ENCODE measurements around the gene LAMP2. TPM values are rescaled to one million over a fixed set of nuclear protein-coding genes. Genes with fewer than 3 reads are reported as not detected.

The LAMP2 gene
- total RNA-seq, 1 experiment from 2014 or later, result 41.1 TPM

DNA sequence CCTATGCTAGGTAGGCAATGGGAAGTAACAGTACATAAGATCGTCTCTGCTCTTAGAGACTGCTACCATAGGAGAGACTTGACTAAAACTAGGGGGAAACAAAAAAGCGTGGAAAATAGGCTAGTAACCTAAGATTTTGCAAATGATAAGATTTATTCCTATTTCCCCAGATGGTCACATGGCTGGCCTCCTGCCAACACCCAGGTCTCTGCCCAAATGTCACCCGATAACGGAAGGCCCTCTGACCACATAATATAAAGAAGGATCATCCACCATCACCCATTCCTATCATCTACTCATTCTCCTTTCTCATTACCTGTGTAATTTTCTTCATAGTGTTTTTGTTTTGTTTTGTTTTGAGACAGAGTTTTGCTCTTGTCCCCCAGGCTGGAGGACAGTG is 4.7 kb downstream of the LAMP2 start:
- Histone ChIP-seq H3K4me2 (ENCODE audit: low read length) (no peak overlapping the region), H4K20me1 (ENCODE audit: insufficient read depth) (no peaks in the 10 kb centered on the region), H3K4me3 (replicated peaks in 1 of 2; ENCODE audit: low read depth in 1 of 2, low read length in 2 of 2) (no peak overlapping the region), H3K9me3 (ENCODE audit: control insufficient read depth in 1 of 2, insufficient read depth in 1 of 2, low read depth in 1 of 2, low read length in 2 of 2) (no peaks in the 10 kb centered on the region), H3K79me2 (ENCODE audit: insufficient read depth, low read length) (peaks cover 31% of the 10 kb centered on the region), H3K4me1 (ENCODE audit: control insufficient read depth in 1 of 2, insufficient read depth in 2 of 2, low read length in 2 of 2) (peaks cover 0 to 4% of the 10 kb centered on the region in 2 experiments; a peak in 1 of 4 replicates), H2AFZ (ENCODE audit: low read depth, low read length, poor library complexity, severe bottlenecking) (no peak overlapping the region), H3K36me3 (ENCODE audit: control insufficient read depth in 1 of 2, insufficient read depth in 2 of 2, low read length in 2 of 2) (no peaks in the 10 kb centered on the region), H3K9ac (ENCODE audit: low read length) (no peak overlapping the region), H3K27me3 (ENCODE audit: insufficient read depth, low read length) (no peaks in the 10 kb centered on the region), H3K9me2 (ENCODE audit: insufficient read depth) (no peaks in the 10 kb centered on the region), H3K27ac (ENCODE audit: low read depth, low read length) (no peak overlapping the region)
- ChIA-PET CTCF (no interaction called here), RAD21 (ENCODE audit: low non-redundant PET in 1 of 2, low total read pairs in 2 of 2, uncharacterized antibody in 2 of 2, unreplicated experiment in 2 of 2) (no interaction called here), POLR2A (no interaction called here)
- intact Hi-C loops (cut with micrococcal nuclease), result no loop called here
- TF ChIP-seq EGR1 (IDR thresholded peaks at IDR 0.05; ENCODE audit: low read depth) (no peak), SP1 (IDR thresholded peaks at IDR 0.05; ENCODE audit: low read depth) (no peak), SRF (IDR thresholded peaks at IDR 0.05; ENCODE audit: low read depth) (no peak), MAX (IDR thresholded peaks at IDR 0.05) (no peak), TCF7L2 (IDR thresholded peaks at IDR 0.05; ENCODE audit: borderline replicate concordance, extremely low read depth, insufficient read depth, insufficient read length) (no peak), SIN3A (IDR thresholded peaks at IDR 0.05; ENCODE audit: low read depth) (no peak), RAD21 (IDR thresholded peaks at IDR 0.05; ENCODE audit: low read depth) (no peak), JUND (IDR thresholded peaks at IDR 0.05) (no peak), EZH2phosphoT487 (IDR thresholded peaks at IDR 0.05; ENCODE audit: borderline replicate concordance) (no peak), ELF1 (IDR thresholded peaks at IDR 0.05; ENCODE audit: borderline replicate concordance, low read depth) (no peak)
- DNase-seq (ENCODE audit: low read depth, low spot score) (no peak), ATAC-seq (no peak)
- no TSS peak for BruUV-seq (replicated peaks)

DNA sequence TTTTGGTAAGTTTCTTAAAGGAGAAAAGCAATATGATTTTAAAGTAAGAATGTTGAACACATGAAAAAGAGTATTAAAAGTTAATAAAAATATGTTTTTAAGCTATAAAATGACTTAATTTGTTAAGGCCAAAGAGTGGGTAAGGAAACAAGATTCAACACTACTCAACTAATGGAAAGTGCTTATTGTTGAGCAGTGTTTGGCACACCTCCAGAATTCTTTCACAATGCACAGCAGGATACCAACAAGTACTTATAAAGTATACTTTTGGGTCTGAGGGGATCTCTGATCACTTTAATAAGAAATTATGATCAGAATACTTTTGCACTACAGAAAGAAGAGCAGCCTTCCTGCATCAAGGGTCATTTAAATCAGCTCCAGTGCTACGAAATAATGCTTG is 5.9 kb downstream of the LAMP2 start:
- BruUV-seq (replicated peaks), result no TSS peak
- Histone ChIP-seq H3K9ac (ENCODE audit: low read length) (no peak overlapping the region), H3K4me3 (replicated peaks in 1 of 2; ENCODE audit: low read depth in 1 of 2, low read length in 2 of 2) (no peak overlapping the region), H3K79me2 (ENCODE audit: insufficient read depth, low read length) (peaks cover 26% of the 10 kb centered on the region), H3K27ac (ENCODE audit: low read depth, low read length) (no peak overlapping the region), H3K27me3 (ENCODE audit: insufficient read depth, low read length) (no peaks in the 10 kb centered on the region), H3K36me3 (ENCODE audit: control insufficient read depth in 1 of 2, insufficient read depth in 2 of 2, low read length in 2 of 2) (no peaks in the 10 kb centered on the region), H4K20me1 (ENCODE audit: insufficient read depth) (no peaks in the 10 kb centered on the region), H3K4me1 (ENCODE audit: control insufficient read depth in 1 of 2, insufficient read depth in 2 of 2, low read length in 2 of 2) (peaks cover 0 to 3% of the 10 kb centered on the region in 2 experiments; a peak in 1 of 4 replicates), H3K4me2 (ENCODE audit: low read length) (no peak overlapping the region), H3K9me2 (ENCODE audit: insufficient read depth) (no peaks in the 10 kb centered on the region), H3K9me3 (ENCODE audit: control insufficient read depth in 1 of 2, insufficient read depth in 1 of 2, low read depth in 1 of 2, low read length in 2 of 2) (no peaks in the 10 kb centered on the region), H2AFZ (ENCODE audit: low read depth, low read length, poor library complexity, severe bottlenecking) (no peak overlapping the region)
- RAD21 ChIA-PET (ENCODE audit: low non-redundant PET in 1 of 2, low total read pairs in 2 of 2, uncharacterized antibody in 2 of 2, unreplicated experiment in 2 of 2), result no interaction called here
- CTCF ChIA-PET, result no interaction called here
- POLR2A ChIA-PET, result no interaction called here
- DNase-seq (ENCODE audit: low read depth, low spot score) (no peak), ATAC-seq (no peak)
- TF ChIP-seq ZNF274 (IDR thresholded peaks at IDR 0.05; ENCODE audit: low read depth, low read length), result no peak
- TF ChIP-seq RAD21 (IDR thresholded peaks at IDR 0.05; ENCODE audit: low read depth), result no peak
- TF ChIP-seq SRF (IDR thresholded peaks at IDR 0.05; ENCODE audit: low read depth), result no peak
- no peak for TF ChIP-seq EZH2phosphoT487 (IDR thresholded peaks at IDR 0.05; ENCODE audit: borderline replicate concordance)
- no peak for TF ChIP-seq EGR1 (IDR thresholded peaks at IDR 0.05; ENCODE audit: low read depth)
- no peak for TF ChIP-seq JUND (IDR thresholded peaks at IDR 0.05)
- TF ChIP-seq TCF7L2 (IDR thresholded peaks at IDR 0.05; ENCODE audit: borderline replicate concordance, extremely low read depth, insufficient read depth, insufficient read length), result no peak
- TF ChIP-seq CBX3 (IDR thresholded peaks at IDR 0.05; ENCODE audit: low read depth), result no peak
- no peak for TF ChIP-seq ZFX (IDR thresholded peaks at IDR 0.05)
- TF ChIP-seq, protein P1, sequence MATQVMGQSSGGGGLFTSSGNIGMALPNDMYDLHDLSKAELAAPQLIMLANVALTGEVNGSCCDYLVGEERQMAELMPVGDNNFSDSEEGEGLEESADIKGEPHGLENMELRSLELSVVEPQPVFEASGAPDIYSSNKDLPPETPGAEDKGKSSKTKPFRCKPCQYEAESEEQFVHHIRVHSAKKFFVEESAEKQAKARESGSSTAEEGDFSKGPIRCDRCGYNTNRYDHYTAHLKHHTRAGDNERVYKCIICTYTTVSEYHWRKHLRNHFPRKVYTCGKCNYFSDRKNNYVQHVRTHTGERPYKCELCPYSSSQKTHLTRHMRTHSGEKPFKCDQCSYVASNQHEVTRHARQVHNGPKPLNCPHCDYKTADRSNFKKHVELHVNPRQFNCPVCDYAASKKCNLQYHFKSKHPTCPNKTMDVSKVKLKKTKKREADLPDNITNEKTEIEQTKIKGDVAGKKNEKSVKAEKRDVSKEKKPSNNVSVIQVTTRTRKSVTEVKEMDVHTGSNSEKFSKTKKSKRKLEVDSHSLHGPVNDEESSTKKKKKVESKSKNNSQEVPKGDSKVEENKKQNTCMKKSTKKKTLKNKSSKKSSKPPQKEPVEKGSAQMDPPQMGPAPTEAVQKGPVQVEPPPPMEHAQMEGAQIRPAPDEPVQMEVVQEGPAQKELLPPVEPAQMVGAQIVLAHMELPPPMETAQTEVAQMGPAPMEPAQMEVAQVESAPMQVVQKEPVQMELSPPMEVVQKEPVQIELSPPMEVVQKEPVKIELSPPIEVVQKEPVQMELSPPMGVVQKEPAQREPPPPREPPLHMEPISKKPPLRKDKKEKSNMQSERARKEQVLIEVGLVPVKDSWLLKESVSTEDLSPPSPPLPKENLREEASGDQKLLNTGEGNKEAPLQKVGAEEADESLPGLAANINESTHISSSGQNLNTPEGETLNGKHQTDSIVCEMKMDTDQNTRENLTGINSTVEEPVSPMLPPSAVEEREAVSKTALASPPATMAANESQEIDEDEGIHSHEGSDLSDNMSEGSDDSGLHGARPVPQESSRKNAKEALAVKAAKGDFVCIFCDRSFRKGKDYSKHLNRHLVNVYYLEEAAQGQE (IDR thresholded peaks at IDR 0.05; ENCODE audit: low read depth), result no peak
- TF ChIP-seq FOSL1 (IDR thresholded peaks at IDR 0.05; ENCODE audit: low read depth), result no peak
- TF ChIP-seq MAX (IDR thresholded peaks at IDR 0.05), result no peak
- no peak for TF ChIP-seq SP1 (IDR thresholded peaks at IDR 0.05; ENCODE audit: low read depth)
- no peak for TF ChIP-seq SIN3A (IDR thresholded peaks at IDR 0.05; ENCODE audit: low read depth)
- TF ChIP-seq, protein P2, sequence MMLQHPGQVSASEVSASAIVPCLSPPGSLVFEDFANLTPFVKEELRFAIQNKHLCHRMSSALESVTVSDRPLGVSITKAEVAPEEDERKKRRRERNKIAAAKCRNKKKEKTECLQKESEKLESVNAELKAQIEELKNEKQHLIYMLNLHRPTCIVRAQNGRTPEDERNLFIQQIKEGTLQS (IDR thresholded peaks at IDR 0.05), result no peak
- no peak for TF ChIP-seq POLR2A (IDR thresholded peaks at IDR 0.05; ENCODE audit: borderline replicate concordance, extremely low read depth, insufficient read depth, insufficient read length)
- intact Hi-C loops (cut with micrococcal nuclease), result no loop called here

Data from HCT116 (cell line).